T-cell (primary cell): ENCODE results near the gene SCUBE2. TPM values are rescaled to one million over a fixed set of nuclear protein-coding genes. Genes with fewer than 3 reads are reported as not detected.

Source experiments
- ATAC-seq, 4 experiments: fragments of 200-7000 bp in 3 of 4; fragments of 150-1000 bp in 1 of 4; cut with Tn5 transposase; replicated peaks in 1 of 4; 1 replicate in 3 of 4; 2 replicates in 1 of 4; pipeline ENCODE4 v1.10.0; 2021; ENCODE audit warnings: moderate library complexity in 3 of 4, mild to moderate bottlenecking in 2 of 4, moderate number of reproducible peaks in 1 of 4
- CTCF ChIA-PET, 2 donors: fragments of 300-600 bp; sonication (Branson Sonifier 250); formaldehyde crosslinking; loops; one replicate each; lab custom pipeline; 2022; ENCODE audit warnings: antibody characterized with exemption in 2 of 2; lab: Charles Lee
- POLR2A ChIA-PET, 2 donors: fragments of 300-600 bp; sonication (Branson Sonifier 250); formaldehyde crosslinking; loops; one replicate each; lab custom pipeline; 2022; ENCODE audit warnings: antibody characterized with exemption in 2 of 2; lab: Charles Lee
- DNase-seq, 35 experiments: peaks; one replicate each; pipeline versions ENCODE4 v3.0.0 to v3.0.0-alpha.2; 2013 to 2023
- H3K27ac ChIP-seq: one replicate; pipeline ENCODE4 v1.5.1; 2013; ENCODE audit warnings: low read length
- H3K27me3 ChIP-seq, 2 experiments: replicated peaks in 1 of 2; 1 replicate in 1 of 2; 2 replicates in 1 of 2; pipeline versions ENCODE4 v1.6.1 to v1.7.0; 2013; ENCODE audit warnings: low read length in 1 of 2, mixed read lengths in 1 of 2; ENCODE audit not compliant: control insufficient read depth in 2 of 2, insufficient read depth in 2 of 2; ENCODE audit errors: extremely low read depth in 1 of 2
- H3K36me3 ChIP-seq, 2 donors: 1 replicate in 1 of 2; 2 replicates in 1 of 2; pipeline versions ENCODE4 v1.6.1 to v1.7.0; 2013; ENCODE audit warnings: low read length in 1 of 2; ENCODE audit not compliant: control insufficient read depth in 2 of 2, insufficient read depth in 1 of 2; ENCODE audit errors: extremely low read depth in 1 of 2
- H3K4me1 ChIP-seq, 2 experiments: 1 replicate in 1 of 2; 2 replicates in 1 of 2; pipeline versions ENCODE4 v1.6.1 to v1.7.0; 2013; ENCODE audit warnings: low read length in 2 of 2, mixed read lengths in 1 of 2; ENCODE audit not compliant: insufficient read depth in 2 of 2, control insufficient read depth in 1 of 2; ENCODE audit errors: extremely low read depth in 1 of 2
- H3K4me3 ChIP-seq, 2 donors: 1 replicate in 1 of 2; 2 replicates in 1 of 2; pipeline versions ENCODE4 v1.5.1 to v1.7.0; 2013; ENCODE audit warnings: mild to moderate bottlenecking in 2 of 2, low read length in 1 of 2, moderate library complexity in 1 of 2; ENCODE audit not compliant: control insufficient read depth in 1 of 2; ENCODE audit errors: extremely low read depth in 1 of 2
- H3K9me3 ChIP-seq: 2 replicates; pipeline ENCODE4 v1.7.0; 2013
- H3K27ac Mint-ChIP-seq, 2 donors: one replicate each; pipeline ENCODE4 v1.8.0; 2020 to 2021; ENCODE audit warnings: mild to moderate bottlenecking in 2 of 2, mixed read lengths in 2 of 2
- H3K27me3 Mint-ChIP-seq, 2 donors: one replicate each; pipeline ENCODE4 v1.8.0; 2021 to 2022; ENCODE audit warnings: mixed read lengths in 2 of 2
- H3K36me3 Mint-ChIP-seq: one replicate; pipeline ENCODE4 v1.8.0; 2021; ENCODE audit warnings: mixed read lengths
- H3K4me1 Mint-ChIP-seq, 3 donors: one replicate each; pipeline ENCODE4 v1.8.0; 2020 to 2022; ENCODE audit warnings: mixed read lengths in 3 of 3, mild to moderate bottlenecking in 1 of 3
- H3K4me3 Mint-ChIP-seq, 3 donors: one replicate each; pipeline ENCODE4 v1.8.0; 2020 to 2022; ENCODE audit warnings: mild to moderate bottlenecking in 3 of 3, mixed read lengths in 3 of 3, moderate library complexity in 3 of 3
- H3K9me3 Mint-ChIP-seq, 3 donors: one replicate each; pipeline ENCODE4 v1.8.0; 2020 to 2022; ENCODE audit warnings: mixed read lengths in 3 of 3
- WGBS: methylation state at CpG from one replicate; pipeline ENCODE4 v1.1.5; 2013; ENCODE audit warnings: missing lambda C conversion rate; ENCODE audit not compliant: insufficient coverage; 5-methylcytosine and 5-hydroxymethylcytosine counted together
- total RNA-seq, 35 experiments: library from RNA in 6 of 35; stranded (reverse) in 6 of 35; fragments of 120-200 nt in 1 of 35; gene quantifications; one replicate each; pipeline versions ENCODE4 v1.2.1 to v1.2.4 and lab custom pipeline; 2013 to 2026

The SCUBE2 gene
- total RNA-seq, 5 donors from 2014 or later (not counting 1 experiment from before 2014, with no cell fraction given): 0.22 to 1.3 (median 0.77) TPM; not detected in 1

GRCh38 chr11:9041747-9042146 lies 49.7 kb downstream of the SCUBE2 start:
- H3K36me3 Mint-ChIP-seq: no peaks in the 10 kb centered on the region
- H3K4me1 Mint-ChIP-seq: no peaks in the 10 kb centered on the region
- 83% methylated on average over 1 of the region's 2 CpGs for WGBS
- H3K9me3 ChIP-seq: no peaks in the 10 kb centered on the region
- no peaks in the 10 kb centered on the region for H3K9me3 Mint-ChIP-seq
- H3K27ac ChIP-seq: no peak overlapping the region
- POLR2A ChIA-PET: no interaction called here
- H3K27me3 Mint-ChIP-seq: peaks cover 10 to 16% of the 10 kb centered on the region in 2 donors
- DNase-seq (no peak), ATAC-seq (no peak)
- no peaks in the 10 kb centered on the region for H3K4me1 ChIP-seq
- no peak overlapping the region for H3K4me3 Mint-ChIP-seq
- H3K27me3 ChIP-seq: peaks cover 0 to 6% of the 10 kb centered on the region in 2 experiments
- H3K36me3 ChIP-seq: no peaks in the 10 kb centered on the region
- H3K27ac Mint-ChIP-seq: no peak overlapping the region
- CTCF ChIA-PET: no interaction called here
- H3K4me3 ChIP-seq: no peak overlapping the region

DNA sequence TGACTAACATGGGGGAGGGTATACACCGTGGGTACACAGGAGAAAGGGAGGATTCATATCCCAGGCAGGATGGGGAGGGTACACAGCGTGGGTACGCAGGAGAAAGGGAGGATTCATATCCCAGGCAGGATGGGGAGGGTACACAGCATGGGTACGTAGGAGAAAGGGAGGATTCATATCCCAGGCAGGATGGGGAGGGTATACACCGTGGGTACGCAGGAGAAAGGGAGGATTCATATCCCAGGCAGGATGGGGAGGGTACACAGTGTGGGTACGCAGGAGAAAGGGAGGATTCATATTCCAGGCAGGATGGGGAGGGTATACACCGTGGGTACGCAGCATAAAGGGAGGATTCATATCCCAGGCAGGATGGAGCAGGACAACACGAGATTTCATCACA lies 51.0 kb downstream of the SCUBE2 start:
- Mint-ChIP-seq H3K36me3 (no peaks in the 10 kb centered on the region), H3K27me3 (peaks cover 10 to 16% of the 10 kb centered on the region in 2 donors), H3K27ac (no peak overlapping the region), H3K9me3 (no peaks in the 10 kb centered on the region), H3K4me1 (no peaks in the 10 kb centered on the region), H3K4me3 (no peak overlapping the region)
- no peaks in the 10 kb centered on the region for H3K9me3 ChIP-seq
- no peak for ATAC-seq
- H3K27ac ChIP-seq: no peak overlapping the region
- WGBS: 84% methylated on average over 6 of the region's 10 CpGs
- no peak overlapping the region for H3K4me3 ChIP-seq
- no peaks in the 10 kb centered on the region for H3K4me1 ChIP-seq
- ChIA-PET POLR2A (no interaction called here), CTCF (no interaction called here)
- no peak for DNase-seq
- H3K36me3 ChIP-seq: no peaks in the 10 kb centered on the region
- peaks cover 0 to 6% of the 10 kb centered on the region in 2 experiments for H3K27me3 ChIP-seq

DNA sequence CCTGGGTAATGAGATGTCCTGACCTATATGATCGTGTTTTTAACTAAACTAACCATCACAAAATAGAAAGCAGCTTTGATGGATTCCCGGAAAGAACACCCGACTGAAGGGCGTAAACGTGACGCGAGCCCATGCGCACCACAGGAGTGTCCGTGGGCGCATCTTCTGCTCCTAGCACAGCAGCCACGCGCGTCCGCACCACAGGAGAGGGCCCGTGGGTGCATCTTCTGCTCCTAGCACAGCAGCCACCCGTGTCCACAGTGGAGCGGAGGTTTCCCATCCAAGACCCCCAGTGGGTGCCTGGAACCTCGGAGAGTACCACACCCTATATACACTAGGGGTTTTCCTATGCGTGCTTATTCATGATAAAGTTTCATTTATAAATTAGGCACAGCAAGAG lies 51.5 kb downstream of the SCUBE2 start:
- peaks cover 0 to 6% of the 10 kb centered on the region in 2 experiments for H3K27me3 ChIP-seq
- no peak overlapping the region for H3K4me3 ChIP-seq
- no peak overlapping the region for H3K27ac ChIP-seq
- DNase-seq: no peak
- H3K9me3 ChIP-seq: no peaks in the 10 kb centered on the region
- ATAC-seq: no peak
- Mint-ChIP-seq H3K9me3 (no peaks in the 10 kb centered on the region), H3K4me3 (no peak overlapping the region), H3K36me3 (no peaks in the 10 kb centered on the region), H3K27ac (no peak overlapping the region), H3K27me3 (peaks cover 10 to 16% of the 10 kb centered on the region in 2 donors), H3K4me1 (no peaks in the 10 kb centered on the region)
- no peaks in the 10 kb centered on the region for H3K36me3 ChIP-seq
- CTCF ChIA-PET: no interaction called here
- POLR2A ChIA-PET: no interaction called here
- WGBS: 91% methylated on average over 18 of the region's 19 CpGs
- H3K4me1 ChIP-seq: no peaks in the 10 kb centered on the region

DNA sequence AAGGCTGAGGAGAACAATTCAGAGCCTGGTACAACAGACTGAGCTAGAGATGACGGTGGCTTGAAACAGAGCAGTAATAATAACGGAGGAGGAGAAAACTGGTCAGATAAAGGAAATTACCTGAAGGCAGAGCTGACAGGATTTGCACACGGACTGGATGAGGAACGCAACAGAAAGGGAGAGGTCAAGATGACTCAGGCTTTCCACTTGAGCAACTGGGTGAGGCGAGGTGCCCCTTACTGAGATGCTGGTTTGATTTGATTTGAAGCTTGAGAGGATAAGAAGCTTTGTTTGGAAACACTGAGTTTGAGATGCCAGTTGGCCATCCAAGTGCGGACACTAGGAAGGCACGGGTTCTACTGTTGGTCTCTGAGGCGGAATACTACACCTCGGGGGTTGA lies 52.2 kb downstream of the SCUBE2 start:
- WGBS: 66% methylated on average over 5 of the region's 9 CpGs
- Histone ChIP-seq H3K4me1 (no peaks in the 10 kb centered on the region), H3K27ac (no peak overlapping the region), H3K27me3 (peaks cover 0 to 6% of the 10 kb centered on the region in 2 experiments), H3K9me3 (no peaks in the 10 kb centered on the region), H3K4me3 (no peak overlapping the region), H3K36me3 (no peaks in the 10 kb centered on the region)
- ATAC-seq (no peak), DNase-seq (no peak)
- Mint-ChIP-seq H3K36me3 (no peaks in the 10 kb centered on the region), H3K4me3 (no peak overlapping the region), H3K9me3 (no peaks in the 10 kb centered on the region), H3K4me1 (no peaks in the 10 kb centered on the region), H3K27me3 (peaks cover 10 to 16% of the 10 kb centered on the region in 2 donors), H3K27ac (no peak overlapping the region)
- POLR2A ChIA-PET: no interaction called here
- CTCF ChIA-PET: interaction anchor here in 1 of 2 donors (0.6 kb wide), 1 partner anchor 940 kb away, joined by 3 read pairs; no protein-coding TSS in a partner anchor

GRCh38 chr11:9038541-9038940 lies 52.9 kb downstream of the SCUBE2 start:
- ATAC-seq (no peak), DNase-seq (no peak)
- ChIA-PET CTCF (no interaction called here), POLR2A (no interaction called here)
- Histone ChIP-seq H3K9me3 (no peaks in the 10 kb centered on the region), H3K4me1 (no peaks in the 10 kb centered on the region), H3K27ac (no peak overlapping the region), H3K4me3 (no peak overlapping the region), H3K36me3 (no peaks in the 10 kb centered on the region), H3K27me3 (peaks cover 0 to 6% of the 10 kb centered on the region in 2 experiments)
- Mint-ChIP-seq H3K27me3 (peaks cover 10 to 16% of the 10 kb centered on the region in 2 donors), H3K4me1 (no peaks in the 10 kb centered on the region), H3K4me3 (no peak overlapping the region), H3K27ac (no peak overlapping the region), H3K36me3 (no peaks in the 10 kb centered on the region), H3K9me3 (no peaks in the 10 kb centered on the region)
- WGBS: no CpG with 5 or more reads among the region's 3 CpGs

DNA sequence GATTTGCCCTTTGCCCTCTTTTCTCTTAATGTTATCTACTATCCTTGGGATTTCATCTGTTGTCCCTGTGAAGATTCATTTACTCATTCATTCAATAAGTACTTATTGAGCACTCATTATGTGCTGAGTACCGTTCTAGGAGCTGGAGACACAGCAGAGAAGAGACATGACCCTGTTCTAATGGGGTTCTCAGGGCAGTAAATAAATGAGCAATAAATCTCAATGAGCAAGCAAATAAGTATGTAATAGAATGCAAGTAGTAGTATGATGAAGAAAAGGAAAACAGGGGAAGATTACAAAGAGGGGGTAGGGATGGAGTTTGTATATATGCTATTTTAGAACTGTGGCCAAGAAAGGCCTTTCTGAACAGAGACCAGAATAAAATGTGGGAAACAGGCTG lies 53.4 kb downstream of the SCUBE2 start:
- no peaks in the 10 kb centered on the region for H3K36me3 ChIP-seq
- H3K4me3 ChIP-seq: no peak overlapping the region
- POLR2A ChIA-PET: no interaction called here
- H3K4me1 ChIP-seq: no peaks in the 10 kb centered on the region
- Mint-ChIP-seq H3K4me1 (no peaks in the 10 kb centered on the region), H3K27me3 (peaks cover 10 to 19% of the 10 kb centered on the region in 2 donors), H3K4me3 (no peak overlapping the region), H3K27ac (no peak overlapping the region), H3K9me3 (no peaks in the 10 kb centered on the region), H3K36me3 (no peaks in the 10 kb centered on the region)
- H3K27ac ChIP-seq: no peak overlapping the region
- peaks cover 0 to 6% of the 10 kb centered on the region in 2 experiments for H3K27me3 ChIP-seq
- no peaks in the 10 kb centered on the region for H3K9me3 ChIP-seq
- CTCF ChIA-PET: interaction anchor here in 1 of 2 donors (0.5 kb wide), 1 partner anchor 1145 kb away, joined by 4 read pairs; no protein-coding TSS in a partner anchor
- ATAC-seq (no peak), DNase-seq (no peak)
- no CpG with 5 or more reads among the region's 1 CpG for WGBS
